ENCODE data around the gene OCA2. TPM values are rescaled to one million over a fixed set of nuclear protein-coding genes. Genes with fewer than 3 reads are reported as not detected.

Gene OCA2
- total RNA-seq, 4 donors from 2014 or later = 7.0 to 53.1 (median 20.4) TPM

DNA sequence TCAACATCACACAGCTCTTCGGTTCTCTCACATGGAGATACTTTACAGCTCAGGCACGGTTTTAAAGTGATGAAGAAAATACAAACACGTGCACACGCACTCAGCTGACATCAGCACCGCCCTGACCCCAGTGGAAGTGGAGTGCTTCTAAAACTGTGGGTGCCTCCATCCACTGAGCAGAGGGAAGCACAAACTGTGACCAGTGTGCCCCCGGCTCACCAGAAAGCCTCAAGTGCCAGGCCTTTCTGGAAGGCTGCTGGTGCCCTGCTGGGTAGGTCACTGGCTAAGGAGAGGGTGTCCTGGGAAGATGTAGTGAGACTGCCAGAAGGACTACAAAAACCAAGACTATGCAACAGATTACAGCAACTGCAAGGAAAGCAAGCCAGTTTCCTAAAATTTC lies 78.5 kb downstream of the OCA2 start:
- no peaks in the 10 kb centered on the region for H3K9me3 ChIP-seq
- TF ChIP-seq POLR2A (IDR thresholded peaks at IDR 0.05) (no peak), POLR2AphosphoS5 (IDR thresholded peaks at IDR 0.05) (no peak), EP300 (IDR thresholded peaks at IDR 0.05) (no peak), CTCF (IDR thresholded peaks at IDR 0.05) (no peak)
- H3K4me1 ChIP-seq = no peaks in the 10 kb centered on the region
- no peak overlapping the region for H3K27ac ChIP-seq
- no peak overlapping the region for H3K4me3 ChIP-seq
- DNase-seq (ENCODE audit: low spot score in 2 of 2) = no peak
- 77% methylated on average over 6 of the region's 6 CpGs for WGBS
- no peaks in the 10 kb centered on the region for H3K27me3 ChIP-seq
- H3K36me3 ChIP-seq = no peaks in the 10 kb centered on the region

DNA sequence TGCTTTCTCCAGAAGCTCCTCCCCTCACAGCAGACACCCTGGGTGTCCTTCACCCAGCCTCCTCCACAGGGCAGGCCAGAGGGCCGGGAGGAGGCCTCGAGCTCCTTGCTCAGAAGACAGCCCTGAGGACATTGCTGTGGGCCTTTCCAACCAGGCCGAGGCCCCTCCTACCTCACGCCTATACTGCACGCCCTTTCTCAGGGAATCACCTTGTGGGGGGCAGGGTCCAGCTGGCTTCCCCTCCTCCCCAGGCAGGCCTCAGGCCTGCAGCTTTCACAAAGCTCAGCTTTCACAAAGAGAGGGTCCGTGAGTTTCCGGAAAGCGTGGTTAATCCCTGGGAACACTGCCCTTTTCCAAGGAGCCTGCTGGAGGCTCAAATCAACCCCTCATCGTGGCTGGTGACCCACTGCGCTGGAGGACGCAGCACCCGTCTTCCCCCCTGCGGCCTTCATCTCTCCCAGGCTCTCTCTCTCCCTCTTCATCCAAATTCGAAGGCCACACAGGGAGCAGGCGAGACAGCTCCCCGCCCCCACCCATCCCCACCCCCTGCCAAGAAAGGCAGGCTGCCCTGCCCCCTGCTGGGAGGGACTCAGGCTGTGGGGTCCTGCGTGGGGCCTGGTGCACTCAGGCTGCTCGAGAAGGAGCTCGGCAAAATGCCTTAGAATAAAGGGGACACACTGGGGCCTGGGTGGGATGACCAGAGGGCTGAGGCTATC lies 79.4 kb downstream of the OCA2 start:
- WGBS = 76% methylated on average over 14 of the region's 19 CpGs
- no peak overlapping the region for H3K4me3 ChIP-seq
- no peaks in the 10 kb centered on the region for H3K27me3 ChIP-seq
- H3K9me3 ChIP-seq = no peaks in the 10 kb centered on the region
- no peak overlapping the region for H3K27ac ChIP-seq
- H3K36me3 ChIP-seq = no peaks in the 10 kb centered on the region
- no peak for TF ChIP-seq POLR2A (IDR thresholded peaks at IDR 0.05)
- TF ChIP-seq POLR2AphosphoS5 (IDR thresholded peaks at IDR 0.05) = no peak
- no peak for TF ChIP-seq CTCF (IDR thresholded peaks at IDR 0.05)
- no peak for TF ChIP-seq EP300 (IDR thresholded peaks at IDR 0.05)
- no peak for DNase-seq (ENCODE audit: low spot score in 2 of 2)
- H3K4me1 ChIP-seq = no peaks in the 10 kb centered on the region

DNA sequence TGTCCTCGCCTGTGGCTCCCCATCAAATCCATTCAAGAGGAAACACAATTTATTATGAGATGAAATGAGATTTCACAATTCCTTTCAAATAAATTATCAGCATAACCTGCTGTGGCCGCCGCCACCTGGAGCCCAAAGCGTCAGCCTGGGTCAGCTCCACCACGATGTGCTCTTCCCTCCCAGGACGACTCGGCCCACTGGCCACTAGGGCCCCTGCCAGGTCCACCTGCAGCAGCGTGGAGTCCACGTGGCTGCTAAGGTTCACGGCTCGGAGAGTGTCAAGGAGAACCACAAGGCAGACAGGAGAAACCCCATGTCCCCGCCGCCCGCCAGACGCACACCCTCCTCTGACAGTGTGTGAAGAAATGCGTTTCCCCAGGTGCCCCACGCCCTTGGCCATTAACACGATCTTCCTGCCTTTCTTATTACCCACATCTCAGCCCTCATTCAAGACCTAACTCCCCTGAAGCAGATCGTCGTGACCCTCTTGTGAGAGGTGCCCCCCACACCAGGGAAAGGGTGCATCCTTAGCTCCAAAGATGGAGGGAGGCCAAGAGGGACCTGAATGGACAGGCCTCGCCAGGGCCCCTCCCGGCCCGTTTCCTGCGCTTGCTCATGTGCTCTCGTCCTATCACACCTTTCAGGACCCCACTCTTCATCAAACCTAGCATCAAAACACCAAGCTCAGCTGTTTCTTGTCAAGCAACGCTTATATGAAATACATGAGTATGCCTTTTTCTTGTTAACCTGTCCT lies 80.6 kb downstream of the OCA2 start:
- peak in 1 of 2 donors; percentile 29 for DNase-seq (ENCODE audit: low spot score in 2 of 2)
- Histone ChIP-seq H3K36me3 (no peaks in the 10 kb centered on the region), H3K27me3 (no peaks in the 10 kb centered on the region), H3K9me3 (no peaks in the 10 kb centered on the region), H3K4me3 (no peak overlapping the region), H3K4me1 (no peaks in the 10 kb centered on the region), H3K27ac (no peak overlapping the region)
- WGBS = 90% methylated on average over 26 of the region's 26 CpGs
- TF ChIP-seq POLR2A (IDR thresholded peaks at IDR 0.05) = no peak
- no peak for TF ChIP-seq EP300 (IDR thresholded peaks at IDR 0.05)
- TF ChIP-seq CTCF (IDR thresholded peaks at IDR 0.05) = no peak
- TF ChIP-seq POLR2AphosphoS5 (IDR thresholded peaks at IDR 0.05) = no peak

- peak in 1 of 2 donors; percentile 10 for TF ChIP-seq CTCF (IDR thresholded peaks at IDR 0.05)
- TF ChIP-seq EP300 (IDR thresholded peaks at IDR 0.05) = no peak
- H3K36me3 ChIP-seq = no peaks in the 10 kb centered on the region
- no peaks in the 10 kb centered on the region for H3K27me3 ChIP-seq
- H3K4me1 ChIP-seq = no peaks in the 10 kb centered on the region
- H3K27ac ChIP-seq = no peak overlapping the region
- no peak overlapping the region for H3K4me3 ChIP-seq
- no peaks in the 10 kb centered on the region for H3K9me3 ChIP-seq
- DNase-seq (ENCODE audit: low spot score in 2 of 2) = peak in 1 of 2 donors; percentile 55
- WGBS = 75% methylated on average over 10 of the region's 10 CpGs
These were observed 81.6 kb downstream of the OCA2 start for GRCh38 chr15:28017423-28017924.

- Histone ChIP-seq H3K27me3 (no peaks in the 10 kb centered on the region), H3K9me3 (no peaks in the 10 kb centered on the region), H3K4me3 (no peak overlapping the region), H3K4me1 (no peaks in the 10 kb centered on the region), H3K36me3 (no peaks in the 10 kb centered on the region), H3K27ac (no peak overlapping the region)
- WGBS = 93% methylated on average over 10 of the region's 10 CpGs
- no peak for DNase-seq (ENCODE audit: low spot score in 2 of 2)
- no peak for TF ChIP-seq EP300 (IDR thresholded peaks at IDR 0.05)
- no peak for TF ChIP-seq CTCF (IDR thresholded peaks at IDR 0.05)
- TF ChIP-seq POLR2AphosphoS5 (IDR thresholded peaks at IDR 0.05) = no peak
- TF ChIP-seq POLR2A (IDR thresholded peaks at IDR 0.05) = no peak
These were observed 83.3 kb downstream of the OCA2 start for GRCh38 chr15:28015855-28016254.
